ENCODE measurements around the gene SATB1. TPM values are rescaled to one million over a fixed set of nuclear protein-coding genes. Genes with fewer than 3 reads are reported as not detected.

Gene SATB1
- total and polyA plus RNA-seq, 2 of the 4 experiments (the other 2 are of a cell fraction) = 7.5 to 10.7 TPM

DNA sequence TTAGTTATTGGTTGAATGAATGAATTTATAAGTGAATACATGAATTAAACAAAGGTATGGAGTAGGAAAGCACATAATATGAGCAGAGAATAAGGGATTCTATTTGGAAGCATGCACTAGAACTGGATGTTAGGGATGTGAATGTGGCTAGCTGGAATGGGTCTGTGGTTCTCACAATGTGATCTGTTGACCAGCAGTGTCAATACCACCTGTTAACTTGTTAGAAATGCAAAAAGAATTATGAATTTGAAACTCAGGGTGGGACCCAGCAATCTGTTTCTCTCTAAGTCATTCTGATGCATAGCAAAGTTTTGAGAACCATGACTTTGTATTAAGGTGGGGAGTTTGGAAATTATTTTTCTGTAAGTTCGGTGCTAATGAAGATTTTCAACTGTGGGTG, 41.0 kb upstream of the SATB1 start:
- Histone ChIP-seq H2BK120ac (ENCODE audit: low read depth, low read length) (no peak overlapping the region), H3K27me3 (ENCODE audit: control insufficient read depth, insufficient read depth, low read length) (no peaks in the 10 kb centered on the region), H3K9ac (ENCODE audit: low read depth, low read length) (no peak overlapping the region), H3K14ac (replicated peaks; ENCODE audit: low read depth, low read length) (no peak overlapping the region), H3K18ac (ENCODE audit: low read depth, low read length) (no peak overlapping the region), H2AK5ac (ENCODE audit: low read depth, low read length) (no peak overlapping the region), H3K4me1 (ENCODE audit: control insufficient read depth, insufficient read depth, low read length) (no peaks in the 10 kb centered on the region), H3K23ac (ENCODE audit: low read depth, low read length) (no peak overlapping the region), H2BK5ac (ENCODE audit: low read depth, low read length, poor library complexity, severe bottlenecking) (no peak overlapping the region), H4K5ac (ENCODE audit: low read depth, low read length) (no peak overlapping the region), H3K4me2 (ENCODE audit: low read depth, low read length) (no peak overlapping the region), H3K79me1 (ENCODE audit: low read depth in 1 of 2, low read length in 2 of 2) (no peaks in the 10 kb centered on the region), H3K56ac (ENCODE audit: extremely low read depth, insufficient read depth, low read length) (no peak overlapping the region), H2BK20ac (ENCODE audit: low read depth, low read length) (no peak overlapping the region), H3K27ac (ENCODE audit: insufficient read depth, low read length) (no peak overlapping the region), H2BK15ac (ENCODE audit: low read depth, low read length) (no peak overlapping the region), H3K9me1 (ENCODE audit: insufficient read depth, low read length) (no peaks in the 10 kb centered on the region), H4K8ac (ENCODE audit: low read depth in 2 of 2, low read length in 2 of 2) (no peak overlapping the region), H2AK9ac (replicated peaks; ENCODE audit: low read depth, low read length, poor library complexity) (no peak overlapping the region), H3K36me3 (ENCODE audit: control insufficient read depth, insufficient read depth, low read length) (no peaks in the 10 kb centered on the region), H4K20me1 (ENCODE audit: insufficient read depth, low read length) (no peaks in the 10 kb centered on the region), H2AFZ (replicated peaks; ENCODE audit: low read length, poor library complexity) (no peak overlapping the region), H4K91ac (ENCODE audit: insufficient read depth, low read depth, low read length) (no peak overlapping the region), H3K9me3 (ENCODE audit: control insufficient read depth, insufficient read depth, low read length) (no peaks in the 10 kb centered on the region), H3K4me3 (ENCODE audit: insufficient read depth, low read depth, low read length) (no peak overlapping the region), H3K4ac (ENCODE audit: low read depth, low read length) (no peak overlapping the region)
- CTCF ChIA-PET = no interaction called here
- no CpG with 5 or more reads among the region's 1 CpG for WGBS, 2 experiments (ENCODE audit: extremely low coverage in 2 of 2, insufficient read length in 1 of 2)
- BruUV-seq (replicated peaks) = no TSS peak
- no peak for DNase-seq
- POLR2A ChIA-PET (ENCODE audit: unreplicated experiment) = no interaction called here
- intact Hi-C loops (cut with micrococcal nuclease) (no loop called here), in situ Hi-C loops (cut with MboI; ENCODE audit: low sequenced_read_pairs) (no loop called here), dilution Hi-C loops (cut with HindIII; ENCODE audit: low sequenced_read_pairs, unreplicated experiment) (no loop called here)
- TF ChIP-seq CHD1 (IDR thresholded peaks at IDR 0.05; ENCODE audit: low read depth, low read length) (no peak), FOS (IDR thresholded peaks at IDR 0.05; ENCODE audit: low read depth, low read length) (no peak)
- no peak for ATAC-seq (ENCODE audit: low read depth)

Data from IMR-90 (cell line).